ENCODE measurements around the gene TRIM10.
A peak's percentile ranks its signal among the peaks of the same experiment; 100 is the strongest.
"Not testable (repeated sequence)": the region's sequence is repeated elsewhere in the genome, so short reads cannot be mapped to it uniquely, and the experiment has no call there.

The TRIM10 gene

GRCh38 chr6:30172681-30173080 is 11.7 kb upstream of the TRIM10 start:
- DNase-seq (ENCODE audit: low read depth in 2 of 2), result no peak

- no peak for DNase-seq (ENCODE audit: low read depth in 2 of 2)
Observed at GRCh38 chr6:30171677-30172471, 10.9 kb upstream of the TRIM10 start.

GRCh38 chr6:30169658-30170614 is 8.9 kb upstream of the TRIM10 start:
- no peak for DNase-seq (ENCODE audit: low read depth in 2 of 2)

- DNase-seq (ENCODE audit: low read depth in 2 of 2), result no peak
Observed at GRCh38 chr6:30168741-30169140, 7.7 kb upstream of the TRIM10 start.

- no peak for DNase-seq (ENCODE audit: low read depth in 2 of 2)
Observed at GRCh38 chr6:30167101-30167500, 6.1 kb upstream of the TRIM10 start.

GRCh38 chr6:30165238-30165637 is 4.2 kb upstream of the TRIM10 start:
- not testable (repeated sequence) for DNase-seq (ENCODE audit: low read depth in 2 of 2)

GRCh38 chr6:30164714-30165113 is 3.7 kb upstream of the TRIM10 start:
- no peak for DNase-seq (ENCODE audit: low read depth in 2 of 2)

- no peak for DNase-seq (ENCODE audit: low read depth in 2 of 2)
Observed at GRCh38 chr6:30163918-30164654, 3.1 kb upstream of the TRIM10 start.

- peak; percentile 54 to 61 for DNase-seq (ENCODE audit: low read depth in 2 of 2)
Observed at GRCh38 chr6:30163090-30163917, 2.3 kb upstream of the TRIM10 start, which contains the start of gene TRIM15. Gene TRIM15, plus strand, starts transcription at chr6:30163546. Its CDS starts 139 bp downstream, at chr6:30163685.

- DNase-seq (ENCODE audit: low read depth in 2 of 2), result no peak
Observed at GRCh38 chr6:30162265-30163089, 1.5 kb upstream of the TRIM10 start.

GRCh38 chr6:30160008-30160784 is 815 bp downstream of the TRIM10 start:
- DNase-seq (ENCODE audit: low read depth in 2 of 2), result no peak

GRCh38 chr6:30158475-30159040 is 2.5 kb downstream of the TRIM10 start:
- no peak for DNase-seq (ENCODE audit: low read depth in 2 of 2)

- DNase-seq (ENCODE audit: low read depth in 2 of 2), result no peak
Observed at GRCh38 chr6:30157999-30158398, 3.0 kb downstream of the TRIM10 start.

- no peak for DNase-seq (ENCODE audit: low read depth in 2 of 2)
Observed at GRCh38 chr6:30157581-30157980, 3.4 kb downstream of the TRIM10 start.

- DNase-seq (ENCODE audit: low read depth in 2 of 2), result no peak
Observed at GRCh38 chr6:30156774-30157173, 4.2 kb downstream of the TRIM10 start.

GRCh38 chr6:30156262-30156599 is 4.8 kb downstream of the TRIM10 start:
- no peak for DNase-seq (ENCODE audit: low read depth in 2 of 2)

- no peak for DNase-seq (ENCODE audit: low read depth in 2 of 2)
Observed at GRCh38 chr6:30155520-30156261, 5.3 kb downstream of the TRIM10 start.
